Testis (tissue), 3 donors: ENCODE results near the gene SLC6A17. TPM values are rescaled to one million over a fixed set of nuclear protein-coding genes. Genes with fewer than 3 reads are reported as not detected.

Experiments used
- DNase-seq: peaks from one replicate; pipeline ENCODE4 v3.0.0-alpha.2; 2019
- H3K27ac ChIP-seq, 2 donors: fragments of 200-600 bp; sonication (generic); one replicate each; pipeline ENCODE4 v1.5.1; 2019
- H3K27me3 ChIP-seq: fragments of 200-600 bp; sonication (generic); one replicate; pipeline ENCODE4 v1.5.1; 2019
- H3K36me3 ChIP-seq: fragments of 200-600 bp; sonication (generic); one replicate; pipeline ENCODE4 v1.5.1; 2017; ENCODE audit warnings: low read depth; ENCODE audit errors: missing control alignments
- H3K4me1 ChIP-seq: fragments of 200-600 bp; sonication (generic); one replicate; pipeline ENCODE4 v1.5.1; 2019
- H3K4me3 ChIP-seq, 2 donors: fragments of 200-600 bp; sonication (generic); one replicate each; pipeline ENCODE4 v1.5.1; 2017 to 2019
- H3K9me3 ChIP-seq: fragments of 200-600 bp; sonication (generic); one replicate; pipeline ENCODE4 v1.5.1; 2017
- CTCF ChIP-seq, 3 experiments: fragments of 450-650 bp in 2 of 3; fragments of 200-600 bp in 1 of 3; sonication (generic) in 1 of 3; IDR thresholded peaks; one replicate each; pipeline ENCODE4 v1.5.1; 2016 to 2019; ENCODE audit warnings: antibody characterized with exemption in 3 of 3, mild to moderate bottlenecking in 2 of 3, moderate library complexity in 1 of 3
- POLR2A ChIP-seq: fragments of 450-650 bp; IDR thresholded peaks from one replicate; pipeline ENCODE4 v1.6.1; 2017; ENCODE audit warnings: antibody characterized with exemption, mild to moderate bottlenecking, moderate library complexity
- WGBS, 2 donors: methylation state at CpG; one replicate each; pipeline ENCODE4 v1.1.5; 2018; 5-methylcytosine and 5-hydroxymethylcytosine counted together
- intact Hi-C: fragments of 100-400 bp; cut with DNase I; formaldehyde crosslinking; loops from one replicate; pipeline ENCODE4 v1.15.1; 2023; ENCODE audit warnings: low total_unique reads
- polyA plus RNA-seq: library from polyadenylated mRNA; stranded (reverse); fragments of 350-450 nt; fragmentation: Illumina TruSeq; extraction: RNeasy Lipid Tissue Mini Kit (QIAGEN cat#74804); gene quantifications from one replicate; pipeline ENCODE4 v1.2.3, GENCODE V29; 2014; ENCODE audit warnings: low read depth, low replicate concordance; ENCODE audit not compliant: insufficient read depth
- total RNA-seq, 2 donors: library from RNA; depleted of rRNA; stranded (reverse); fragments of >200 nt; gene quantifications; one replicate each; pipeline ENCODE4 v1.2.3, GENCODE V29; 2016

SLC6A17 gene
- total and polyA plus RNA-seq, 3 donors from 2014 or later = 3.6 to 5.3 (median 4.5) TPM

GRCh38 chr1:110155878-110156522 lies 5.7 kb downstream of the SLC6A17 start:
- intact Hi-C loops = no loop called here
- no peak for TF ChIP-seq POLR2A
- no peak for TF ChIP-seq CTCF (IDR thresholded peaks at IDR 0.05)
- no peaks in the 10 kb centered on the region for H3K4me1 ChIP-seq
- peak; percentile 74 for DNase-seq
- H3K4me3 ChIP-seq = no peak overlapping the region
- H3K36me3 ChIP-seq = no peaks in the 10 kb centered on the region
- H3K27me3 ChIP-seq = no peaks in the 10 kb centered on the region
- WGBS, 2 donors = 33 to 43% methylated on average over 4 to 7 of the region's 7 CpGs
- no peaks in the 10 kb centered on the region for H3K9me3 ChIP-seq
- no peak overlapping the region for H3K27ac ChIP-seq

GRCh38 chr1:110158261-110158660 lies 8.0 kb downstream of the SLC6A17 start:
- DNase-seq = no peak
- Histone ChIP-seq H3K27me3 (no peaks in the 10 kb centered on the region), H3K27ac (no peak overlapping the region), H3K36me3 (no peaks in the 10 kb centered on the region), H3K9me3 (no peaks in the 10 kb centered on the region), H3K4me3 (no peak overlapping the region), H3K4me1 (no peaks in the 10 kb centered on the region)
- TF ChIP-seq POLR2A = no peak
- TF ChIP-seq CTCF (IDR thresholded peaks at IDR 0.05) = no peak
- intact Hi-C loops = no loop called here
- 76 to 78% methylated on average over 5 of the region's 5 CpGs for WGBS, 2 donors

- intact Hi-C loops = no loop called here
- WGBS, 2 donors = 54 to 61% methylated on average over 2 of the region's 2 CpGs
These were observed 8.9 kb downstream of the SLC6A17 start for GRCh38 chr1:110159168-110159567.

GRCh38 chr1:110160538-110161100 lies 10.3 kb downstream of the SLC6A17 start:
- no peak for DNase-seq
- Histone ChIP-seq H3K4me3 (no peak overlapping the region), H3K27me3 (no peaks in the 10 kb centered on the region), H3K36me3 (no peaks in the 10 kb centered on the region), H3K9me3 (no peaks in the 10 kb centered on the region), H3K27ac (no peak overlapping the region), H3K4me1 (no peaks in the 10 kb centered on the region)
- TF ChIP-seq CTCF (IDR thresholded peaks at IDR 0.05) (no peak), POLR2A (no peak)
- 70 to 74% methylated on average over 10 of the region's 10 CpGs for WGBS, 2 donors
- intact Hi-C loops = no loop called here

More at GRCh38 chr1:110159168-110159567, 8.9 kb downstream of the SLC6A17 start:
- Histone ChIP-seq H3K36me3 (no peaks in the 10 kb centered on the region), H3K9me3 (no peaks in the 10 kb centered on the region), H3K27me3 (no peaks in the 10 kb centered on the region), H3K27ac (no peak overlapping the region), H3K4me3 (no peak overlapping the region), H3K4me1 (no peaks in the 10 kb centered on the region)
- no peak for DNase-seq
- TF ChIP-seq POLR2A = no peak
- no peak for TF ChIP-seq CTCF (IDR thresholded peaks at IDR 0.05)

GRCh38 chr1:110161165-110161564 lies 10.9 kb downstream of the SLC6A17 start:
- Histone ChIP-seq H3K4me1 (no peaks in the 10 kb centered on the region), H3K36me3 (no peaks in the 10 kb centered on the region), H3K27me3 (no peaks in the 10 kb centered on the region), H3K4me3 (no peak overlapping the region), H3K9me3 (no peaks in the 10 kb centered on the region), H3K27ac (no peak overlapping the region)
- intact Hi-C loops = no loop called here
- DNase-seq = no peak
- TF ChIP-seq POLR2A (no peak), CTCF (IDR thresholded peaks at IDR 0.05) (no peak)
- WGBS, 2 donors = 80 to 86% methylated on average over 1 to 3 of the region's 3 CpGs
